NCI-H1930 (cell line): ENCODE data around the gene C11orf21.

ENCODE experiments used
- DNase-seq, 2 experiments: peaks; one replicate each; lab custom pipeline; 2025; lab: John Stamatoyannopoulos, UW

The C11orf21 gene

DNA sequence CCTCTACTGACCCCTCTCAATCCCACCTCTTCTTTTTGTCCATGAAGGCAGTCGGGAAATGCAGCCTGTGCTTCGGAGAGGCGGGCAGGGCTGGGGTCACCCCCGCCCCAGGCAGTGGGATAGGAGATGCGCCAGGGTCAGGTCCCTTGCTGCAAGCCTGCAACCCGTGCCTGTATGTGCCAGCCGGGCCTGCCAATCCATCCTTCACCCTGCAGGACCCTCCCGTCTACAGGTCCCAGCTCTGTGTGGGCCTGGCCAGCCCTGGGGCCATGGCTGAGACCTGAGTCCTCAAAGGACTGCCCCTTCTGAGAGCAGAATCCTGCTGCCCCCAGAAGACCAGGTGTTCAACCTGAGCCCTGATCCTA lies 42.3 kb downstream of the C11orf21 start:
- no peak for DNase-seq

DNA sequence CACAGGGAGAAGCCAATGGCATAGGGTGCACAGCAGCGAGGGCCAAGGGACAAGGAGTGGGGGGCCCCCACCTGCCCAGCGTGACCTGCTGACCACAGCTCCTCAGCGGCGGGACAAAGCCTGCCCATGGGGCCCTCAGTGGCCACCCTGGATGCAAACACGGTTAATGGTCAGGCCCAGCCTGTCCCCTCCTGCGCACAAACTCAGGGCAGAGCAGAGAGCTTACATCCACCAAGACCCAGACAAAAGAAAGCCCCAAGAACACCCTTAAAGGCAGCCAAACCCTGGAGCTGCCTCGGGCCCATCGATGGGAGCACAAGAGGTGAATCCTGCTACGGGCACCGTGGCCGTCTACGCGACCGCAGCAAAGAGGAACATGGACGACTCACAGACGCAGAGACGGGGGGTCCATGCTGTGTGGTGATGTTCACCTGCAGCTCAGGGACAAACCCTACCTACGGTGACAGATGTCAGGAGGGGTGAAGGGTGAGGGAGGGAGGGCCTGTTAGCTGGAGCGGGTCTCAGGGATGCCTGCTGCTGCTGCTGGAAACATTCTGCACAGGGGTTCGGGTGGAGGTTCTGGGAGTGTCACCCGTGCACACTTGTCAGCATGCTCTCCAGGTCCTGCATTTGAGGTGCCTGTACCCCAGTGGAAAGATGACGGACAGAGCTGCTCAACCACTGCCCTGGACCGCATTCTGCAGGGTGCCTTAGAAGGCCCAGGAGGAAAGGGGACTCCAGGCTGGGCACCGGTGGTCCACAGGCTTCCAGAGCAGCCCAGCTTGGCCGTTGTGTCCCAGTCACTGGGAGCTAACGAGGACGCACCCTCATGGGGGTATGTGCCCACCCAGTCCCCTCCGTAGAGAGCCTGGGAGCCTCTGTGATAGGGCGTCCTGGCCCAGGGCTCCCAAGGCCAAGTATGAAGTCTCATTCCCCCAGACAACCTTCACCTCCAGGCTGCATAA lies 42.9 kb downstream of the C11orf21 start:
- no peak for DNase-seq

DNA sequence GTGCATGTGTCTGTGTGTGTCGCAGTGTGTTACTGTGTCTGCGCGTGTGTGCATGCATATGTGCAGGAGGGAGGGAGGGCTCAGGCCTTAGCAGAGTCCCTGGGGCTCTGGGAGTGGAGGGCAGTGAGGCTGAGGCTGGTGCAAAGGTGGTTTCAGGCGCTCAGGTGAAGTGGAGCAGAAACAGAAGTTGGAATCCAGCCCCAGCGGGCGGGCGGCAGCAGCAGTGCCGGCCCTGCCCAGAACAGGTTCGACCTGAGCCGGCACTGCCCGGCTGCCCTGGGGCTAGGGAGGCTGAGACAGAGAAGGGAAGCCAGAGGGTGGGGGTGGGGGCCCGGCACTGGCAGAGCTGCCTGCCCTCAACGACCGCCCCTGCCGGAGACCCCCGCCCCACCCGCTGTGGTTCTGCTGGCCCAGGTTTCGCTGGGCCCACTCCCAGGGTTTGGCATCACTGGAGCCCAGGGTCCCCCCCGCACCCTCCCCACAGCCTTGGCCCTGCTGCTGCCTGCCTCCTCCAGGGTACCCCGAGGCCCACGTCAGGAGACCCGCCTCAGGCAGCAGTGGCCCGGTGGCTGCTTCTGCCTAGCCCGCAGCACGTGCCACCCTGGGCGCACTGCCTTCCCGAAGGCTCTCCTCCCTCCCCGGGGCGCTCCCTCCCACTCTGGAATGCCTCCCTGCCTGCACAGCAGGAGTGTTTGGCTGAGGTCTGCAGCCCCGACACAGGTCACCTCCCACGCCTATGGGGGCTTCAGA lies 44.6 kb downstream of the C11orf21 start:
- DNase-seq: no peak

- DNase-seq: no peak
Observed at GRCh38 chr11:2256293-2256913, 45.3 kb downstream of the C11orf21 start.

- DNase-seq: no peak
Observed at GRCh38 chr11:2252018-2252417, 49.7 kb downstream of the C11orf21 start.

DNA sequence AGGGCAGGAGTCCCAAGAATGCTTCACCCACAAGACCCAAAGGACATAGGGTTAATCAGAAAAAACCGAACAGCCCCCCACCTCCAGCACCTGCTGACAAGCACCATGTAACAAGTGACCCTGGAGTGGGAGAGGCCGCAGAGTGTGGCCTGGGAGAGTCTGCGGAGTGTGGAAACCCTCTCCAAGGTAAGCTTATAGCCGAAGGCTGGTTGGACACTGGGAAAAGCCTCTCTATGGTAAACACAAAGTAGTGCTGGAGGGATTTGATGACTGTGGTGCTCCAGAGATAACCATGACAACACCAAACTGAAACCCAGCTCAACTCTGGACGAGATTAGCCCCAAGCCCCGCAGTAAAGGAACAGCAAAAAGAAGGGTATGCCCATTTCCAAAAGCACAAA lies 50.6 kb downstream of the C11orf21 start:
- no peak for DNase-seq

- no peak for DNase-seq
Observed at GRCh38 chr11:2250485-2250884, 51.2 kb downstream of the C11orf21 start.

GRCh38 chr11:2250041-2250440 lies 51.7 kb downstream of the C11orf21 start:
- no peak for DNase-seq

GRCh38 chr11:2249189-2249916 lies 52.4 kb downstream of the C11orf21 start:
- no peak for DNase-seq

DNA sequence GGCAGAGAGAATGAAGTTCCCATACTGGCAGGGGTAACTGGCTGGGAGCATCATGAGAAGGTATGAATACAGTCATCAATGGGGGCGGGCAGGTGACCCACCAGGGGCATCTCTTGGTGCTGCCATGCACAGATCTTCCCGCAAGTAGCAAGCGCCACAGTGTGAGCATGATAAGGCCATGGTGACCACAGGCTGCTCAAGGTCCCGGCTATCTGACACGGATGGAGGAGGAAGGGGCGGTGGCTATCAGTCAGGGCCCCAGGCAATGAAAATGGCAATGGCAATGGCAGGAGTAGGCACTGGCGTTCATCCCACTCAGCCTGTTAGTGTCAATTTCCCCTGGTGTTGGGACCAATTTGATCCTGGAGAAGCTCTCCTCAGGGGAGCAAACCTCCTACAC lies 53.0 kb downstream of the C11orf21 start:
- DNase-seq: no peak

- DNase-seq: no peak
Observed at GRCh38 chr11:2248242-2248641, 53.5 kb downstream of the C11orf21 start.

DNA sequence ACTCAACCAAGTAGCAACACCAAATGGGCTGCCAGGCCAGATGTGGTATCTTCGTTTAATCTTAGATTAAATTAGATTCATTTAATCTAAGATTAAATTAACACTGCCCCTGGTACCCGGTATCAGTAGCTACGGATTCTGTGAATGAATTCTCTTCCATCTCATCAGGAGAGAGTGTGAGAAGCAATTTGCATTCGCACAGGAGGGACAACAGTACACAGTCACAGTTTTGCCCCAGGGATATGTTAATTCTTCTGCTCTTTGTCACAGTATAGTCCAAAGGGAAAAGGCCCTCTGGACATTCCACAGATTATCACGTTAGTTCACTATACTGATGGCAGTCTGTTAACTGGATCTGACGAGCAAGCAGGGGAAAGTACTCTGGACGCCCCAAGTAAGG lies 54.2 kb downstream of the C11orf21 start:
- DNase-seq: no peak
